Ovary (tissue), 9 donors: Measurements from ENCODE around the gene CIDEA. TPM values are rescaled to one million over a fixed set of nuclear protein-coding genes. Genes with fewer than 3 reads are reported as not detected.

Experiments
- DNase-seq, 5 donors: peaks; one replicate each; pipeline ENCODE4 v3.0.0-alpha.2; 2019 to 2020
- H3K27ac ChIP-seq, 2 donors: fragments of 200-600 bp; one replicate each; pipeline versions ENCODE4 v1.5.1 to v1.8.0; 2019 to 2022
- H3K27me3 ChIP-seq: fragments of 200-600 bp; one replicate; pipeline ENCODE4 v1.8.0; 2022
- H3K36me3 ChIP-seq: fragments of 200-600 bp; sonication (generic); one replicate; pipeline ENCODE4 v1.5.1; 2019
- H3K4me1 ChIP-seq: one replicate; pipeline ENCODE4 v1.8.1; 2013; ENCODE audit warnings: mild to moderate bottlenecking, moderate library complexity; ENCODE audit not compliant: insufficient read depth
- H3K4me3 ChIP-seq: fragments of 200-600 bp; sonication (generic); one replicate; pipeline ENCODE4 v1.5.1; 2017
- H3K9me3 ChIP-seq, 2 donors: fragments of 200-600 bp in 1 of 2; sonication (generic) in 1 of 2; one replicate each; pipeline versions ENCODE4 v1.5.1 to v1.8.1; 2013 to 2019; ENCODE audit warnings: mild to moderate bottlenecking in 1 of 2, moderate library complexity in 1 of 2
- EP300 ChIP-seq: sonication (generic); formaldehyde crosslinking; IDR thresholded peaks from one replicate; pipeline ENCODE4 v1.6.1; 2017; ENCODE audit warnings: antibody characterized with exemption
- POLR2A ChIP-seq: fragments of 450-650 bp; IDR thresholded peaks from one replicate; pipeline ENCODE4 v1.6.1; 2017; ENCODE audit warnings: antibody characterized with exemption, mild to moderate bottlenecking, moderate library complexity
- WGBS, 3 donors: extraction: QIAGEN DNeasy Blood & Tissue Kit in 1 of 3; methylation state at CpG; one replicate each; pipeline versions ENCODE4 v1.1.5 to v1.1.7; 2013 to 2017; 5-methylcytosine and 5-hydroxymethylcytosine counted together
- intact Hi-C, 4 donors: fragments of 100-400 bp; cut with DNase I; formaldehyde crosslinking; loops; one replicate each; pipeline versions ENCODE4 v1.11.0 to v1.15.1; 2022 to 2023
- polyA plus RNA-seq, 2 donors: library from polyadenylated mRNA; stranded (reverse); fragments of 200-250 nt in 1 of 2; fragments of 350-450 nt in 1 of 2; fragmentation: Illumina TruSeq in 1 of 2; extraction: RNeasy Lipid Tissue Mini Kit (QIAGEN cat#74804) in 1 of 2; gene quantifications; one replicate each; pipeline ENCODE4 v1.2.3, GENCODE V29; 2013 to 2014
- total RNA-seq, 7 donors: library from RNA; depleted of rRNA in 2 of 7; stranded (reverse); fragments of >200 nt in 2 of 7; fragmentation: NEBNext Ultra II Directional in 3 of 7; extraction: Animal tissue kit (Norgen Biotek cat#: 25700) in 3 of 7; gene quantifications; one replicate each; pipeline versions ENCODE4 v1.1.0 to v1.2.4, GENCODE V29; 2016 to 2023
- TF ChIP-seq, protein P1 (sequence below), 3 donors: fragments of 450-650 bp in 2 of 3; fragments of 200-600 bp in 1 of 3; IDR thresholded peaks; one replicate each; pipeline versions ENCODE4 v1.5.1 to v1.8.0; 2016 to 2022; ENCODE audit warnings: antibody characterized with exemption in 3 of 3, mild to moderate bottlenecking in 1 of 3
- donor health status: DM: no; HTN: no; CAD: no; lungs with moderate emphysema.
- donor health status: DM: no; HTN: no; CAD: no.
- donor health status: Bipolar disorder and iron deficiency.
- donor health status: DM: yes; HTN: yes; CAD: no.
- donor health status: DM: no; HTN: no; CAD: no.
- donor health status: DM: yes; HTN: yes; CAD: no.

The CIDEA gene
- total and polyA plus RNA-seq, 9 donors, result 0.15 TPM; not detected in 8

DNA sequence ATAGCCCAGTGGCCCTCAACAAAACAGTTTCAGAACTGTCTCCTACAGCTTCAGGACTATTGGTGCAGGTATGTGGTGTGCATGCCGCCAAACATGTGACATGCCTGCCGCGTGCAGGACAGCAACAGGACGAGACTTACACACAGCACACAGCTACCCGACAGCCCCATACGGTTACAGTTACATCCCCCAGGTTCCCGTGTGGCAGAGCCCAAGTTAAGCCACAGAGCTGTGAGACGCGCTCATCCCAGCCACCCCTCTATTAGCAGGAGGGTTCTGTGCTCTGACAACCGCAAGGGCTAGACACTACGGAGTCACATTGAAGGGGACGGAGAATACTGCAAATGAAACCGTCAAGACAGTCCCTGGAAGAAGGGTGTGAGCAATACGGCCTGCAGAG is 37.5 kb downstream of the CIDEA start:
- 88 to 92% (median 91%) methylated on average over 14 of the region's 14 CpGs for WGBS, 3 donors
- intact Hi-C loops, result no loop called here
- Histone ChIP-seq H3K27ac (no peak overlapping the region), H3K9me3 (no peaks in the 10 kb centered on the region), H3K36me3 (no peaks in the 10 kb centered on the region), H3K4me1 (peaks cover 6% of the 10 kb centered on the region), H3K27me3 (no peaks in the 10 kb centered on the region), H3K4me3 (no peak overlapping the region)
- no peak for TF ChIP-seq POLR2A
- TF ChIP-seq, protein P1, sequence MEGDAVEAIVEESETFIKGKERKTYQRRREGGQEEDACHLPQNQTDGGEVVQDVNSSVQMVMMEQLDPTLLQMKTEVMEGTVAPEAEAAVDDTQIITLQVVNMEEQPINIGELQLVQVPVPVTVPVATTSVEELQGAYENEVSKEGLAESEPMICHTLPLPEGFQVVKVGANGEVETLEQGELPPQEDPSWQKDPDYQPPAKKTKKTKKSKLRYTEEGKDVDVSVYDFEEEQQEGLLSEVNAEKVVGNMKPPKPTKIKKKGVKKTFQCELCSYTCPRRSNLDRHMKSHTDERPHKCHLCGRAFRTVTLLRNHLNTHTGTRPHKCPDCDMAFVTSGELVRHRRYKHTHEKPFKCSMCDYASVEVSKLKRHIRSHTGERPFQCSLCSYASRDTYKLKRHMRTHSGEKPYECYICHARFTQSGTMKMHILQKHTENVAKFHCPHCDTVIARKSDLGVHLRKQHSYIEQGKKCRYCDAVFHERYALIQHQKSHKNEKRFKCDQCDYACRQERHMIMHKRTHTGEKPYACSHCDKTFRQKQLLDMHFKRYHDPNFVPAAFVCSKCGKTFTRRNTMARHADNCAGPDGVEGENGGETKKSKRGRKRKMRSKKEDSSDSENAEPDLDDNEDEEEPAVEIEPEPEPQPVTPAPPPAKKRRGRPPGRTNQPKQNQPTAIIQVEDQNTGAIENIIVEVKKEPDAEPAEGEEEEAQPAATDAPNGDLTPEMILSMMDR (IDR thresholded peaks at IDR 0.05), result no peak
- TF ChIP-seq EP300, result no peak
- DNase-seq, result no peak

DNA sequence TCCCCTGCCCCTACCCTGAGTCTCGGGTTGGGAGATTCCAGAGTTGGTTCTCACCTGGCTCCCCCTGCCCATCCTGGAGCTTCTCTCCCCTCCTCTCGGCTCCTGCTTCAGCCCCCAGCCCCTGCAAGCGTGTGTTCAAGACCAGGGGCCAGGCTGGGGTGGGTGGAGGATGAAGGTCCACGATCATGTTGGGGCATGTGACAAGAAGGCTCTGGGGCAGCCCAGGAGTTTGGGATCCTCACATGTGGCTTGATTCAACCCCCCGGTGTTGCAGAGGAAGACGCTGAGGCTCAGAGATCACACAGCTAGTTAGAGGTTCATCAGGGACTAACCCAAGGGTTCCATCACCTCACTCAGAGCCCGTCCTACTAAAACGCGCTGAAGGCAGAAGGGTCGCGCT is 39.7 kb downstream of the CIDEA start:
- TF ChIP-seq, protein P1 (IDR thresholded peaks at IDR 0.05), result no peak
- TF ChIP-seq POLR2A, result no peak
- TF ChIP-seq EP300, result no peak

DNA sequence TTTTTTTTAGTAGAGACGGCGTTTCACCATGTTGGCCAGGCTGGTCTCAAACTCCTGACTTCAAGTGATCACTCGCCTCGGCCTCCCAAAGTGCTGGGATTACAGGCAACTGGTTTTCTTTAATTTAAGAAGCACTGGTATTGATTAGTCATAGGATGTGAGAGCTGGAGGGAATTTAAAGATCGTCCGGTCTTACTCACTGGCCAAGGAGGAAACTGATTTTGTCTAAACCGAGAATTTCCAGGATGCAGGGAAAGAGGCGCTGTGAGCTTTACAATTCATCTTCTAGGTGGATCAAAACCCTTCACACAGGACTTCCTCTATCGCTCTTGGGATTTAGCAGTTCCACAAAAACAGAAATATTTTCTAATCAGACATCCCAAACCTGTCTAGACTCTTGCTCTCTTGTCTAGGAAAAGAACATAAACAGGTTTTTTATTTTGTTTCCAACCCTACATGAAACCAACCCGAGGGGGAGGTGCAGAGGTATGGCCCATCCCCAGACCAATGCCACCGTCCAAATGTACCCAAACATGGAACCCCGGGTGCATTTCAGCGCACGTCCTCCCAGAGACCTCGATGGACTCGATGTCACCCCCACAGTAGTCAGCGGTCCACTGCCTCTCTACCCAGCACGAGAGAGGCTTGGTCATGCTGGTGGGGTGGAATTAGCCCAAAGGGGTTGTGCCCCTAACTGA is 41.4 kb downstream of the CIDEA start:
- 88 to 90% (median 89%) methylated on average over 18 of the region's 18 CpGs for WGBS, 3 donors
- DNase-seq, result no peak
- TF ChIP-seq POLR2A (no peak), EP300 (no peak)
- TF ChIP-seq, protein P1 (IDR thresholded peaks at IDR 0.05), result no peak

More for the DNA sequence above, 39.7 kb downstream of the CIDEA start:
- WGBS, 3 donors, result 73 to 78% (median 75%) methylated on average over 11 of the region's 11 CpGs
- Histone ChIP-seq H3K36me3 (no peaks in the 10 kb centered on the region), H3K4me1 (no peaks in the 10 kb centered on the region), H3K9me3 (no peaks in the 10 kb centered on the region), H3K4me3 (no peak overlapping the region), H3K27ac (no peak overlapping the region), H3K27me3 (no peaks in the 10 kb centered on the region)
- no peak for DNase-seq
- intact Hi-C loops, result no loop called here

DNA sequence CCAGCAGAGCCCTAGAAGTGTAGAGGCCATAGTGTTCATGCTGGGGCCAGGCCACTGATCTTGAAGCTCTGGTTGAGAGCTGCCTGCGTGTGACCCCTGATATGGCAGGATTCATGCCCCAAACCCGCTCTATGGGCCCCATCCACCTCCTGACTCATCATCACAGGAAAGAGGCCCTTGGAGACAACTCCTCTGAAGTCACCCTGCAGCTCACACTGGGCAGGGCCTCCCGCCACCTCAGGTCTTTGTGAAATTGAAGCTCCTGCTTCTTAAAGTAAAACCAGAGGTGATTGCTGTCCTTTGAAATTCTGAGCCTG is 41.9 kb downstream of the CIDEA start:
- no peak for DNase-seq
- no peaks in the 10 kb centered on the region for H3K4me1 ChIP-seq
- H3K9me3 ChIP-seq, result no peaks in the 10 kb centered on the region
- TF ChIP-seq EP300 (no peak), POLR2A (no peak)
- TF ChIP-seq, protein P1 (IDR thresholded peaks at IDR 0.05), result no peak
- H3K36me3 ChIP-seq, result no peaks in the 10 kb centered on the region
- intact Hi-C loops, result no loop called here
- H3K27me3 ChIP-seq, result no peaks in the 10 kb centered on the region
- WGBS, 3 donors, result 91 to 100% (median 95%) methylated on average over 3 of the region's 3 CpGs
- H3K4me3 ChIP-seq, result no peak overlapping the region
- H3K27ac ChIP-seq, result no peak overlapping the region

More for the DNA sequence above, 41.4 kb downstream of the CIDEA start:
- Histone ChIP-seq H3K27me3 (no peaks in the 10 kb centered on the region), H3K4me1 (no peaks in the 10 kb centered on the region), H3K9me3 (no peaks in the 10 kb centered on the region), H3K27ac (no peak overlapping the region), H3K4me3 (no peak overlapping the region), H3K36me3 (no peaks in the 10 kb centered on the region)
- intact Hi-C loops, result no loop called here
